RWPE2 (cell line): Measurements from ENCODE around the gene SPATC1L.
A peak's percentile ranks its signal among the peaks of the same experiment; 100 is the strongest.

Experiments
- ATAC-seq: fragments of 200-7000 bp; cut with Tn5 transposase; 3 replicates; pipeline ENCODE4 v1.9.1; 2021; ENCODE audit warnings: low read depth
- DNase-seq: peaks from one replicate; pipeline ENCODE4 v3.0.0-alpha.2; 2020; ENCODE audit warnings: low spot score
- H3K27ac ChIP-seq: fragments of 450-650 bp; 2 replicates; pipeline ENCODE4 v1.5.1; 2017; ENCODE audit warnings: mild to moderate bottlenecking; ENCODE audit not compliant: poor library complexity, severe bottlenecking
- H3K27me3 ChIP-seq: fragments of 250-450 bp; sonication (Bioruptor Pico); 2 replicates; pipeline ENCODE4 v1.5.1; 2021; ENCODE audit warnings: mild to moderate bottlenecking, moderate library complexity; ENCODE audit not compliant: insufficient read depth, poor library complexity, severe bottlenecking
- H3K36me3 ChIP-seq: fragments of 250-450 bp; sonication (Bioruptor Pico); 2 replicates; pipeline ENCODE4 v1.5.1; 2020; ENCODE audit warnings: low read depth, mild to moderate bottlenecking, moderate library complexity
- H3K4me1 ChIP-seq: fragments of 250-450 bp; sonication (Bioruptor Pico); 2 replicates; pipeline ENCODE4 v1.5.1; 2021; ENCODE audit warnings: mild to moderate bottlenecking, moderate library complexity; ENCODE audit not compliant: insufficient read depth, poor library complexity, severe bottlenecking
- H3K4me3 ChIP-seq: fragments of 250-450 bp; sonication (Bioruptor Pico); 2 replicates; pipeline ENCODE4 v1.5.1; 2021; ENCODE audit warnings: mild to moderate bottlenecking, moderate library complexity; ENCODE audit not compliant: severe bottlenecking
- H3K9me3 ChIP-seq: fragments of 250-450 bp; sonication (Bioruptor Pico); 2 replicates; pipeline ENCODE4 v1.5.1; 2021; ENCODE audit warnings: mild to moderate bottlenecking, moderate library complexity; ENCODE audit not compliant: severe bottlenecking
- CTCF ChIP-seq: fragments of 450-650 bp; IDR thresholded peaks from one replicate; pipeline ENCODE4 v1.5.1; 2017; ENCODE audit warnings: mild to moderate bottlenecking, moderate library complexity; ENCODE audit not compliant: poor library complexity, severe bottlenecking

SPATC1L gene

GRCh38 chr21:46189213-46189958 lies 5.1 kb upstream of the SPATC1L start:
- peak; percentile 54 for DNase-seq
- Histone ChIP-seq H3K4me3 (no peak overlapping the region), H3K27ac (peak overlapping the region; percentile 38), H3K4me1 (peaks cover 18% of the 10 kb centered on the region), H3K36me3 (peaks cover 41% of the 10 kb centered on the region), H3K27me3 (no peaks in the 10 kb centered on the region), H3K9me3 (no peaks in the 10 kb centered on the region)
- ATAC-seq, result no peak; the same call in 2 of the 3 replicates
- no peak for TF ChIP-seq CTCF

GRCh38 chr21:46188226-46189212 lies 4.3 kb upstream of the SPATC1L start:
- peak overlapping the region; percentile 38 for H3K27ac ChIP-seq

GRCh38 chr21:46187814-46188213 lies 3.6 kb upstream of the SPATC1L start:
- ATAC-seq (no peak), DNase-seq (no peak)
- Histone ChIP-seq H3K4me3 (no peak overlapping the region), H3K27ac (peak overlapping the region; percentile 38), H3K36me3 (peaks cover 35% of the 10 kb centered on the region), H3K27me3 (no peaks in the 10 kb centered on the region), H3K4me1 (peaks cover 18% of the 10 kb centered on the region), H3K9me3 (no peaks in the 10 kb centered on the region)
- TF ChIP-seq CTCF, result no peak

More at GRCh38 chr21:46188226-46189212, 4.3 kb upstream of the SPATC1L start:
- TF ChIP-seq CTCF, result peak; percentile 23
- ATAC-seq (no peak), DNase-seq (peak; percentile 69)
- peaks cover 35% of the 10 kb centered on the region for H3K36me3 ChIP-seq
- H3K9me3 ChIP-seq, result no peaks in the 10 kb centered on the region
- no peak overlapping the region for H3K4me3 ChIP-seq
- peaks cover 18% of the 10 kb centered on the region for H3K4me1 ChIP-seq
- H3K27me3 ChIP-seq, result no peaks in the 10 kb centered on the region

- Histone ChIP-seq H3K27me3 (no peaks in the 10 kb centered on the region), H3K4me1 (peaks cover 18% of the 10 kb centered on the region), H3K4me3 (no peak overlapping the region), H3K9me3 (no peaks in the 10 kb centered on the region), H3K36me3 (peaks cover 35% of the 10 kb centered on the region), H3K27ac (no peak overlapping the region)
- no peak for TF ChIP-seq CTCF
- no peak for DNase-seq
- no peak for ATAC-seq
These were observed 3.0 kb upstream of the SPATC1L start for GRCh38 chr21:46187261-46187660.
